ENCODE measurements around the gene PYY.
"Not testable (repeated sequence)": the region's sequence is repeated elsewhere in the genome, so short reads cannot be mapped to it uniquely, and the experiment has no call there.

The PYY gene
- total RNA-seq: 0 to 0.31 reads per million in 2 donors

DNA sequence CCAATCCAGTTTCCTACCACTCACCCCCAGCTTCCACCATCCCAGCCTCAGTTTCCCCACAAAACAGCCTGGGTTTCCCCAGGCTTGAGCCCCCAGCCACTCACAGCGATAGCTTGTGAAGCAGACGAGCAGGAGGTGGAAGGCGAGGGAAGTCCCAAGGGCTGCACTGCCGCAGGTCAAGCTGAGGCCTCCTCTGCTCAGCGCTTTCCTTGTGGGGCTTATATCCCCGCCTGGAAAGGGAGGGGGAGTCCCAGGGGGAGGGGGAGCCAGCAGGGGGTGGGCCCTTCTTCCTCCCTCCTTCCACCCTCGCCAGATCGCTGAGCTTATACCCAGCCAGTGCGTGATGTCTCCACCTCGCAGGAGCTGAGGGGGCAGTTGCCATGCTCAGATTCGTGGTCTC lies at the start of gene PYY:
PYY (minus strand) TSS at position 195 of the 400 bp plus-strand sequence. CDS start 457 bp downstream, outside the sequence.
- DNase-seq: no peak

DNA sequence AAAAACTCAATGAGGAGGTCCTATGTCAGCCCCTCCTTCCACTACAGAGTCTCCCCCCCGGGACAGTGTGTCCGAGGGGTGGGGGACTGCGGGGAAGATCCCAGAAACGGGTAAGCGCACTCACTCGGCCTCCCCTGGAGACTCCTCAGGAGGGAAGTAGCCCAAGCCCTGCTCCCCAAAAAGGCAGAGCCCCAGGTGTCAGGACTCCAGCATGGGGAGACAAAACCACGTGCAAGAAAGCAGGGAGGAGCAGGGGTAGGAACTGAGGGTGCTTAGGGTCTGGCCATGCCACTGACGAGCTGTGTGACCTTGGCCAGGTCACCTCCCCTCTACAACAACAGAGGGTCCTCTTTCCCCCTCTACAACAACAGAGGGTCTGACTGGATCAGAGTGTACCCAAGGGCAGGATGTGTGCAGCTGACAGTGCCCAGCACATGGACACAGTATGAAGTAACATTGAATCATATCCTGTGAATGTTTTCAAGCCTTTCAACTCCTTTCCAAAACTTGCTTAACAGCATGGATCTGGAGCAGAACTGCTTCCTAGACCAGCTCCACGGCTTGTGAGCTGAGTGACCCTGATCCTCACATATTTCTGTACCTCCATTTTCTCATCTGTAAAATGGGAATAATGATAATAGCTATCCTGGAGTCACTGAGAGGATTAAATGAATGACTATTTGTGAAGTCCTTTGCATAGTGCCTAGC lies 48.6 kb upstream of the PYY start:
- no peak for DNase-seq

- no peak for DNase-seq
These were observed 47.8 kb upstream of the PYY start for GRCh38 chr17:44001461-44001920.

GRCh38 chr17:44000871-44001460 lies 47.2 kb upstream of the PYY start:
- no peak for DNase-seq

- no peak for DNase-seq
These were observed 46.6 kb upstream of the PYY start for GRCh38 chr17:44000141-44000860.

- no peak for DNase-seq
These were observed 45.3 kb upstream of the PYY start for GRCh38 chr17:43999024-43999423.

DNA sequence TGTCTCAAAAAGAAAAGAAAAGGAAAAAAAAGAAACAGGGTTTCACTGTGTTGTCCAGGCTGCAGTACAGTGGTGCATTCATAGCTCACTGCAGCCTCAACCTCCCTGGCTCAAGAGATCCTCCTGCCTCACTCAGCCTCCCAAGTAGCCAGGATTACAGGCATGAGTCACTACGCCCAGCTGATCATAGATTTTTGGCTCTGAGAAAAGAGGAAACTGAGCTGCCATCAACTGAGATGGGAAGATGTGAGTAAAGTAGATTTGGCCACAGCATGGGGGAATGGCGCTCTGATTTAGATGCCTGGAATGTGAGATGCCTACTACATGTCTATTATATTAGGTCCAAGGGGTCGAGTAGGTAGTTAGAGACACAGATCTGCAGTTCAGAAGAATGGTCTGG lies 44.8 kb upstream of the PYY start:
- DNase-seq: no peak

DNA sequence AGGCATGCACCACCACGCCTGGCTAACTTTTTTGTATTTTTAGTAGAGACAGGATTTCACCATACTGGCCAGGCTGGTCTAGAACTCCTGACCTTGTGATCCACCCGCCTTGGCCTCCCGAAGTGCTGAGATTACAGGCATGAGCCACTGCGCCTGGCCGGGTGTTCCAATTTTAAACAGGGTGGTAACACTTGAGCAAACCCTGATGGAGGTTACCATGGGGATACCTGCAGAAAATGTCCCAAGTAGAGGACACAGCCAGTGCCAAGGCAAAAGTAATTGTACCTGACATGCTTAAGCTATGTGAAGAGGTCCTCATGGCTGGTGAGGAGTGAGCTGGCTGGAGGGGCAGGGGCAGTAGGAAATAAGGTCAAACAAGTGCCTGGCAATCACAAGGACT lies 43.4 kb upstream of the PYY start:
- not testable (repeated sequence) for DNase-seq

DNA sequence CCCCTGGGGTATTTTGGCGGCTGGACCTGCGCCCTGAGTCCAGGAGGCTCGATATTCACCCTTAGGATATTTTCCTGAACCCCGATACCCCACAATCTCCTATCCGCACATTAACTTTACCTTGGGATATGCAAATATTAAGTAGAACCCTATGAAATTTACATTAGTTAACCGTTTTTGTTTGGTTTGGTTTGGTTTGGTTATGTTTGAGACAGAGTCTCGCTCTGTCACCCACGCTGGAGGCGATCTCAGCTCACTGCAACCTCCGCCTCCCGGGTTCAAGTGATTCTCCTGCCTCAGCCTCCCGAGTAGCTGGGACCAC lies 41.4 kb upstream of the PYY start:
- no peak for DNase-seq

- DNase-seq: peak; percentile 35 to 62 (median 43)
These were observed 40.8 kb upstream of the PYY start for GRCh38 chr17:43994272-43995149.

DNA sequence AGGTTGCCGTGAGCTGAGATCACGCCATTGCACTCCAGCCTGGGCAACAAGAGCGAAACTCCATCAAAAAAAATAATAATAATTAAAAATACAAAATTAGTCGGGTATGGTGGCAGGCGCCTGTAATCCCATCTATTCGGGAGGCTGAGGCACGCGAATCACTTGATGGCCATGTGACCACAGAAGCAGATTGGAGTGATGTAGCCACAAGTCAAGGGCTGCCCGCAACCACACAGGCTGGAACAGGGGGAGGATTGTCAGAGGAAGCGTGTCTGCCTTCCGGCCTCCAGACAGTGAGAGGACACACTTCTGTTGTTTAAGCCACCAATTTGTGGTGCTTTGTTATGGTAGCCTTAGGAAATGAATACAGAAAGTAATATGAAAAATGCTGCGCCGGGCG lies 38.9 kb upstream of the PYY start:
- no peak for DNase-seq

GRCh38 chr17:43988301-43988700 lies 34.6 kb upstream of the PYY start:
- no peak for DNase-seq

DNA sequence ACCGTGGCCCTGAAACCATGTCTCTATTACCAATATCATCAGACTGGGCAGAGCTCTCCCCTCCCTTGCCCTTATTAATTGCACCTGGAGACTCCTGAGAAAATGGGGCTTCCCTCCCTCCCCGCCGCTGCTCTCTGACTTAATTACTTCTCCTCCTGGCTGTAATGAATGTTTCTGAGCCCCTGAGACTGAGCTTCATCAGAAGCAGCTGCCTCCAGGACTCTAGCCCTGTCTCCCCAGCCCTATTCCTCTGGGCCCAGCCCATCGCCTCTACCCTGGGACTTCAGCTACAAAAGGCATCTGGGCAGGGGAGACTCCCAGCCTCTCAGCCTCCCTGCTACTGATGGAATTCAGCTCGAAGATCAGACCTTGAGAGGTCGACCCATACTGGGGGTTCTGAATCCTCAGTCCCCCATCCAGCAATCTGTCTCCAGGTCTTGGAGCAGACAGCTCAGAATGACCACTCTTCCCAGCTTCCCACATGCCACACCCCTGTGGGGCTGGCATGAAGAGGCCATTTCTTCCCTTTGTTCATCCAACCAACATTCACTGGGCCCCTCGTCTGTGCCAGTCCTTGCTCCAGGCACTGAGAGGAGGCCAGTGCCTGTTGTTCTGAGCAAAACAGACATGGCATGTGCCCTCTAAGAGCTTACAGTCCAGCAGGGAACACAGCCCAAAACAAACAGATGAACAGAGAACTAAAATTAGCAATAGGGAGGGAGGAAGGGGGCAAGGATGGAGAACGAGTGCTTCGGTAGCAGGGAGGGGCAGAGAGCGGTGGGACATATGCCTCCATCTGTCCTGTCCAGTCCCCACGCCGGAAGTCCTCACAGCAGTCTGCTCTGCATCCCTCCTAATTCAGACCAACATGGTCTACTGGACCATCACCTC lies 33.6 kb upstream of the PYY start:
- DNase-seq: no peak

DNA sequence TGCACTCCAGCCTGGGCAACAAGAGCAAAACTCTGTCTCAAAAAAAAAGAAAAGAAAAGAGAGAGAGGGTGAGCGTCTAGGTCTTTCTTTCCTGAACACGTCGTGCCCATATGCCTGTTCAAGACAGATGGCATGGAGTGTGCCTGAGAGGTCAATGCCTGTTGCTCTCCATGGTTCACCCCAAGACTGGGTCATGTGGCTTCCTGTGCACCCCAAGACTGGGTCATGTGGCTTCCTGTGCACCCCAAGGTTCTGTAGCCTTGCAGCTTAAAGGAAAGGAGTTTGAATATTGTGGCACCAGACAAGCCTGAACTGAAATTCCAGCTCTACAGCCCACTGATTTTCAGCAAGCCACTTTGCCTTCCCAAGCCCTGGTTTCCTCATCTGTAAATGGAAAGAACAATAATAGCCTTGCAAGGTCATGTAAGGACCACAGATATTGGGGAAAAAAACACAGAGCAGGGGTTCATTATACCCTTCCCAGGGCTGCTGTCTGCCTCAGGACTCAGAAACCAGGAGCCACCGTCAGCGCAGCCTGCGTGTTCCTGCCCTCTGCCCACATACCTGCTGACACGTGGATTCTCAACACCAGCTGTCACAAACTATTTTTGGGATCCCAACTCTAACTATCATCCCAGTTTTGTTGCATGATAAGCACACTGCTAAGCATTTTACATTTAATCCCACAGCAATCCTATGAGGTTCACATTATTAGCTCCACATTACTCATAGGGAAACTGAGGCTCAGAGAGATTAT lies 32.7 kb upstream of the PYY start:
- no peak for DNase-seq

- no peak for DNase-seq
These were observed 30.8 kb upstream of the PYY start for GRCh38 chr17:43984521-43984920.

DNA sequence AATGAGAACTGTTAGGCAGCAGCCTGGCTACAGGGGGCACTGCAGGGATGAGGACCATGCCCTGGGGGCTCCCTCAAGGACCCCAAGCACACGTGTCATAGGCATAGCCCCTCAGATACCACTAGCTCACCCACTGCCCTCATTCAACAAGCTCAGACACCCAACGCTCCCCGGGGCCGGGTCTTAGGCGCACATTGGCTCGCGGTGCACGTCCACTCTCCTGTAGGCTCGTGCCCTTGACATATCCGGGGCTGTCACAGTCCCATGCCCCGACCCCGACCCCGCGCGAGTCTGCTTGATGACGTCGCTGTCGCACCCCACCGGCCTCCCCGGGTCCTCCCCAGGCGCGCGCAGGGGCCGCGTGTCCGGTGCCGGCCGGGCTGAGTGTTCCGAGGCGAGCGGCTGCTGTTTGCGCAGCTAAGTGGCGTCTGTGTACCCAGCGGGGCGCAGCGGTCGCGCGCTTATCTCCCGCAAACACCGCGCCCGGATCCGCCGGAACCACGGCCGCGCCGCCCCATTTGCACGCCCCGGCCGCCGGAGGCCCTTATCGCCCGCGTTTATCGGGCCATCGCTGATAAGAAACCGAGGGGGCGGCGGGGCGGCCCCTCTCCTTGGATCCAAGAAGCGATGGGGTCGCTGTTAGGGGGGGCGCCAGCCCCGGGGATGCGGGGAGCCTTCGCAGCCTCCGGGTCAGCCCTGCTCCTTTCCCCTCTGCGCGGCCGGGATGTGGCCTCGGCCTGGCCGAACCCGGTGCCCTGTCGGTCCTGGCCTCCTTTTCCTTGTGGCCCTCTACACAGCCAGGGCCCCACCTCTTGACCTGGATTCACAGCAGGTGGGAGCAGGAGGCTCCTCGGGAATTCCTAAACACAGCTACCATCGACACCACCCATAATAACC lies 30.0 kb upstream of the PYY start:
- no peak for DNase-seq

DNA sequence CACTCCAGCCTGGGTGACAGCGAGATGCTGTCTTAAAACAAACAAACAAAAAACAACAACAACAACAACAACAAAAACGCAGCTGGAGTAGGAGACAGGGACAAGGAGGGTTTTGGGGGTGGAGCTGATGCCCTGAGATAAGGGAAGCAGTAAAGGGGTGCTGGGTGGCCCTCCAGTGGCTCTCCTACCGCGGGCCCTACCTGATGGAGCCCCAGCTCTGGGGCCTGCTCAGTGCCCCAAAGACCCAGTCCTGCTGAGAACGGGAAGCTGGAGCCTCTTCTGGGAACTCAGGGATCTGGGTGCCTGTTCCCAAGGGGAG lies 29.4 kb upstream of the PYY start:
- DNase-seq: no peak

- DNase-seq: no peak
These were observed 28.4 kb upstream of the PYY start for GRCh38 chr17:43982171-43982570.

GRCh38 chr17:43979671-43980070 lies 25.9 kb upstream of the PYY start:
- no peak for DNase-seq

DNA sequence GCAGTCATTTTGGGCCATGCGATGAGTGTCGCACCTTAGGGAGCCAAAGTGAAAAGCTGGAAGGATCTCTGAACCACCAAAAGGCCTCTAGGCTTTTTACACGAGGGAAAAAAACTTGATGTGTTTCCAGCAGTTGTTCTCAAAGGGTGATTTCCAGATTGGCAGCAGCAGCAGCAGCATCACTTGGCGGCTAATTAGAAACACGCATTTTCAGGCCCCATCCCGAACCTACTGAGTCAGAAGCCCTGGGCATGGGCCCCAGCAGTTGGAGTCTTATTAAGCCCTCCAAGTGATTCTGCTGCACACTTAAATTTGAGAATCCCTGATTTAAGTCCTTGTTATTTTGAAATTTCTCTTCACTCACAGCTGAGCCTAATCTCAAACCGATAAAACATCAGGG lies 25.3 kb upstream of the PYY start:
- DNase-seq: no peak

All from T-helper 2 cell (primary cell).